DMS53 (cell line): ENCODE data around the gene NUDT21.

Source experiments
- DNase-seq: peaks from one replicate; lab custom pipeline; 2025; lab: John Stamatoyannopoulos, UW

NUDT21 gene

DNA sequence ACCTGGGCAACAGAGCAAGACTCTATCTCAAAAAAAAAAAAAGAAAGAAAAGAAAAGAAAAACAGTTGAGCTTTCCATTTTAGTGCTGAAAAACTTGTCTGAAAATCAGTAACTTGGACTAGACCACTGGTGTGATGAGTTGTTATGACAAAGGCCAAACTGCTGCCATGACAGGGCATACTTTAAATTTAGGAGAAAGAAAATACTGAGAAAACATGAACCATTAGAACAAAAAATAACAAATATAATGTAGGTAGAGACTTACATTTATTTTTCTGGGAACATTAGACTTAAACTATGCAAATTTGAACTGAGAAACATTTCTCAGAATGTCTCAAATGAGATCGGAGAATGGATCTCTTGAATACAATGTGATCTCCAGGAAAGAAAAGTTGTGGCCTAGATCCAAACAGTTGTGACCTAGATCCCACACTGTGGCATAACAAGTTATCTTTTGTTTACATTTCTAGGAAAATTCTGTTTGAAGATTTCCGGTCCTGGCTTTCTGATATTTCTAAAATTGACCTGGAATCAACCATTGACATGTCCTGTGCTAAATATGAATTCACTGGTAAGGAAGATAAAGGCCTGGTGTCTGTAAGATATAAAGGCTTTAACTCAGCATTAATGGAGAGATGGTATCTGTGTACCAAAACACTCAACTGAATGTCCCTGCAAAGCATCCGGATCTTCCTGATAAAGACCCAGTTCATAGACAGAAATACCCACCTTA is 11.1 kb upstream of the NUDT21 start:
- no peak for DNase-seq

DNA sequence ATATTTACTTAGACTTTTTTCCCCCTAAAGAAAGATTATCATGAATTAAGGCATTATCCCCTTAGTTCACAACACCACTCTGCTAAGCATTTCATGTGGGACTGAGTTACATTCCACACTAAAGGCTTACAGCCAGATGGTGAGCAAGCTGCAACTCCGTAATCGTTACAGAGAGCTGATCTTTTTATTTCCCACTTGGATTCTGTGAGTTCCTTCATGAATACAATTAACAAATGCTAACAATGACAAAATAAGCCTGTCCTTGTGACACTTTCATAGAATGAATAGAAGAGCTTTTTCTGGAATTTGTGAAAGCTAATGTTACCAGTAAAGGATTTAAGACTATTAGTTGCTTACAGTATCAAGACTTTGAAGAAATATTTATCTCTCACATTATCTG is 9.0 kb upstream of the NUDT21 start:
- DNase-seq: no peak

DNA sequence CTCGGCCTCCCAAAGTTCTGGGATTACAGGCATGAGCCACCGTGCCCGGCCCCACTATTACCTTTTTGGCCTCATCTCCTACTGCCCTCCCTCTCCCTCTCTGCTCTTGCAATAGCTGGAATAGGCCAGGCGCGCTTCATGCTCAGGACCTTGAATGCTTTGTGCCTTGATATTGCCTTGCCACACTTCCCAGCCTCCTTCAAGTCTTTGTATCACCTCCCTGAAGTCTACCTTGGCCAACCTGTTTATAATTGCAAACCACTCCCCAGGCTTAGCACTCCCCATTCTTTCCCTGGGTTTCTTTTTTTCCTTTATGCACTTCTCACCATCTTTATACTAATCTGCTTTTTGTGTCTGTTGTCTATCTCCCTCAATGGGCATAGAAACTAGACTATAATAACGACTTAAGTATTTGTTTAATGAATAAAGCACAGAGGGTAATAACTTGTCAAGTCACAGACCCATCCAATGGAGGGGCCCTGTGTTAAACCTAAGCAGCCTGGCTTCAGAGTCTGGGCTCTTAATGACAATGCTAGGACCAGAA is 6.9 kb upstream of the NUDT21 start:
- no peak for DNase-seq

DNA sequence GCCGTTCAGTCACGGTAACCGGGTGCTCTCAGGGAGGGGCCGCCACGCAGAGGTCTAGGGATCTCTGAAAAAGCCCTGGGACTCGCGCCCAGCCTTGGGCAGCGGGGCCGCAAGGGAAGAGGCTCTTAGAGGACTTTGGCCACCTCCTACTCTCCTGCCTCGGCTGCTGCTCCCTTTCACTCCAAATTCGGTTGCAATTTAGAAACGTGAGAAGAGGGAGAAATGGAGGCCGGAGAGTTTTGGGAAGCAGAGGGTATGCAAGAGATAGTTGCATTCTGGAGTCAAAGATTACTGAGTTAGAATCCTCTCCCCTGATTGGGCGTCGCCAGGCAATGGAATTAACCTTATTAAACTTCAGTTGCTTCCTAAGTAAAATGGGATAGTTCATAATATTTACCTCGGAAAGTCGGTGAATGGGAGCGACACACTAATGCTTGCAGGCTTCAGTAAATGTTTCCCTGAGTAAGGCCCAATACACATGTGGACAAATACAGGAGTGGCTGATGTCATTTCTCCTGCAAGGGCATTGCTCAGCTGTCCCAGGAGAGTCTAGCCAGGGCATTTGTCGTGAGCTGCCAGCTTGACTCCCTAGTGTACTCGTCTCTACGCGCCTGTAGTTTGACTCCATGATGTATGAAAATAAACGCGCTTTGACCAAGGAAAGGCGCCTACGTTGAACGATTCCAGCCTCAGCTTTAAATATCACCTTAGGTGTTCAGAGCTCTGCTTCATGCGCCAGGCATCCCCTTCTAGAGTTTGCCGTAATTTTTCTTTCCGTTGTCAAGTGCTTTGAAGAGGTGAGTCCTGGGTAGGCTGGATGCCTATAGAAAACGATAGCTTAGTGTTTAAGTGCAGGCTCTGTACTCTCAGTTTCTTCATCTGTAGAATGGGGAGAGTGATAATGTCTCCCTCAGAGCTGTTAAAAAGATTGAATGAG is 889 bp upstream of the NUDT21 start:
- peak; percentile 88 for DNase-seq

DNA sequence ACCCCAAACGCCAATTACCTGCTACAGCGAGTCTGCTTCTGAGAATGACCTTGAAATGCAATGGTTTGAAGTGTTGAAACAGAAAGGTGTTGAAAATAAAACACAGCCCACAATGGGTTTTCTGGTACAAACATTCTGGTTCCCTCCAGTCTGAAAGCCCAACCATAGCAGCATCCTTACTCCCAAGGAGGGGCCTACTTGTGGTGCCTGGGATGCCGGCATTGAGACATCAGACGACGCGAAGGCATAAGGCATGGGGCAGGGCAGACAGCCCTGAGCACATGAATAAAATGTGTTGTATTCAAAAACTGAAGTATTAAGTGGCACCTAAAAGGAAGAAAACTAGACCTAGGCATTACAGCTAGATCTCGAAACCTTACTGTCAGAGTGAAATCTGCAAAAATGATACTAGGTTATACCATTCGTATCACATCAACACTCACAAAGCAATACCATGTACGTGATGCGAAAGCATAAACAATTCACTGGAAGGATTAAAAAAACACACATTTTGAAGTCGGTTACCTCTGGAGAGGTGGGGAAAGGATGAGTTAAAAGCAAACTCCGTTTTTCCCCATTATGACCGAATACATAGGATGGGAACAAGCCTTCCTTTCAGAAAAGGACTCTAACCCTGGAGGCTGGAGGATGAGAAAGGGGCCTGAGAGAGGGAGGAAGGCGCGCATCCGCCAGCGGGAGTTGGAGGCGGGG is 702 bp downstream of the NUDT21 start:
- DNase-seq: no peak

DNA sequence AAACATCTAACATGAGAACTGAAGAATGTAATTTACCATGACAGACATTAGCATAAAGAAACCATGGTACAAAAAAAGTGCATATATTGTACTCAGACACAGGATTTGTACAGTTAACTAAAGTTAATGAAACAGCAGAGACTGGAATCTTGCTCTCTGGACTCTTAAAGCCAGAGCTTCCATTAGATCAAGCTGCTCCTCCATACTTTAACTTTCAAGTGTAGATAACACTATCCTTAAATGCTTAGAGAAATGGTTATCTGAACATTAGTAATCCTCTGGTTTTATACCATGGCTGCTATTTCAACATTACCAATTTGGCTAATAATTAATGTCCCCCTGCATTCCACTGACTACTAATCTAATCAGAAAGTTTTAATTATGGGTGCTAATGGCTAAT is 3.1 kb downstream of the NUDT21 start:
- no peak for DNase-seq

DNA sequence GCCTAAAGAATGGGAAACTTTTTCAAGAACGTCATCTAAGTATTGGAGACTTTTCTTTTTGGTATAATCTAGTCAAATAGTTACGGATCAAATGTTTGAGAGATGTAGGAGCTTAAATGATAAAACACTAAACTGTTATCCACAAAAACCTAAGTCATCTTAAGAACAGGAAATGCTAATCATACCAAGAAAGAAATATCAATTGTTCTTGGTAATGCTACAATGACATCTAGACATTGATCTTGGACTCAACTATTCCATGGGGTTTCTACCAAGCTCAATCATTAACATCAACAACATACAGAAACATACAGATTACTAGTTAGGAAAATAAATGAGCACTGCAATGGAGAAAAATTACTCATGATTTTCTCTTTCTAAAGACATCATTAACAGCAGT is 3.8 kb downstream of the NUDT21 start:
- no peak for DNase-seq

DNA sequence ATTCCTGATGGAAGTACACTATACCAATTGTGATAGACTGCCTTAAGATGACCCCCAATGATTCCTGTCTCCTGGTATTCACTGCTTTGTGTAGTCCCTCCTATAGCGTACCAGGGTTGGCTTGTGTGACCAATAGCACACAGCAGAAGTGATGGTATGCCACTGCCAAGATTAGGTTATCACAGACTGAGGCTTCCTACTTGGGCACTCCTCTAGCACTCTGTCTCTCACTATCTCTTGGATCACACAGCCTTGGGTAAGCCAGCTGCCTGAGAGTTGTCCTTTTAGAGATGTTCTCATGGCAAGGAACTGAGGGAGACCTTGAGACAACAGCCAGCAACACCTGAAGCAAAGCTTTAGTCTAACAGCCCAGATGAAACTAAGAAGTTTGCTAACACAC is 13.1 kb downstream of the NUDT21 start:
- no peak for DNase-seq

DNA sequence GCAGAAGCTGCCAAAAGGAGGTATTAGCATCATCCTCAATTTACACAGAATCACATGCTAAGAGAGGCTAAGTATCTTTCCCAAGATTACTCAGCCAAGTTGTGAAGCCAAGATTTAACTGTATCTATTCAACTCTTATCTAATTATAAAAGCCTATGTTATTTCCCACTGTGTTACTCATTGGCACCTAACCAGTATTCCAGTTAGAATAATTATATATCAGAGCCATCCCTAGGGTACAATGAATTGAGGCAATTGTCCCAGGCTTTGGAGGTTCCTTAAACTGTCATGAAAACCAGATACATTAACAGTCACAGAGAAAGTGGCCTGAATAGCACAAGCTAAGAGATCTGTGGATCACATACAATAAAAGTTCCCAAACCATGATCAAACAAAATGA is 14.9 kb downstream of the NUDT21 start:
- DNase-seq: no peak

DNA sequence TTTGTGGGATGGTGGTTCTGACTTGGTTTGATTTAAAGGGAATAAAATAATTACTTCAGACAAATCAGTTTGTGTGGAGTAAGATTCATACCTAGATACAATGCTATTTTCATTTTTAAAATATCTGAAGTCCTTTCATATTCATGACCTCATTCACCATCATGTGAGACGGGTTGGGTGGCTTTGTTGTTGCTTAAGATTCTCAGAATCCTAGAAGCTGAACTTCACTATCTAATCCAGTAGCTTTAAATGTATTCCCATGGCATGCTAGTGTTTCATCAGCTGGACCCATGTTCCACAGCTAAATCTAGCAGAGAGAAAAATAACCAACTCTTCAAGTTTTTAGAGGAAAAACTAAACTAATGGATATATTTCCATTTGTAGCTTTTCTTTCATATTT is 23.0 kb downstream of the NUDT21 start:
- no peak for DNase-seq

DNA sequence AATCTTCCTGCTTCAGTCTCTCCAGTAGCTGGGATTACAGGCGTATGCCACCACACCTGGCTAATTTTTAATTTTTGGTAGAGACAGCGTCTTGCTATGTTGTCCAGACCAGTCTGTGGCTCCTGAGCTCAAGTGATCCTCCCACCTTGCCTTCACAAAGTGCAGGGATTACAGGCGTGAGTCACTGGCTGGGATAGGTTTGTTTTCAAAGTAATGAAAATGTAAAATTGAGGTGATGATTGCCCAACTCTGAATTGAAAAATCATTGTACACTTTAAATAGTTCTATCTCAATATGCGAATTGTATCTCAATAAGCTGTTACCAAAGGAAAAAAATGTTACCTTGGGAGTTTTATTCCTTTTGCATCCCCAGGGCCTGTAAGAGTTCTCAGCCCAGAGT is 24.5 kb downstream of the NUDT21 start:
- DNase-seq: peak; percentile 29

DNA sequence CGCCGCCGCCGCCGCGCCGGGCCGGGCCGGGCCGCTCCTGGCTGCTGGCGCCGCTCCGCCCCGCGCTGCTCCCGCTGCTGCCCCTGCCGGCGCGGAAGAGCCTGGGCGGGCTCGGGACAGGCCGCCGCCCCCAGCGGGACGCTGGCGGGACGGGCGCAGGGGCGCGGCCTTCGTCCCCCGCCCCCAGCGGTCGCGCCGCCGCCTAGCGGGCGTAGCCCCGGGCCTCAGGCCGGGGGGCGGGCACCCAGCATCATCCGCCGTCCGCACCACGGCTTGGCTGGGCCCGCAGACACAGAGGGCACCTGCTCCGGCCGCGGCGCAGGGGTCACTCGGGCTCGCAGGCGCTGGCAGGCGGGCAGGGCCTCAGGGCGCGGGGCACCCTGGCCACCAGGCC is 25.7 kb downstream of the NUDT21 start, which contains the start of gene AMFR:
TSS of gene AMFR (minus strand) at position 107 of the 394 bp plus-strand sequence. CDS start 218 bp downstream, outside the sequence.
- peak; percentile 94 for DNase-seq

DNA sequence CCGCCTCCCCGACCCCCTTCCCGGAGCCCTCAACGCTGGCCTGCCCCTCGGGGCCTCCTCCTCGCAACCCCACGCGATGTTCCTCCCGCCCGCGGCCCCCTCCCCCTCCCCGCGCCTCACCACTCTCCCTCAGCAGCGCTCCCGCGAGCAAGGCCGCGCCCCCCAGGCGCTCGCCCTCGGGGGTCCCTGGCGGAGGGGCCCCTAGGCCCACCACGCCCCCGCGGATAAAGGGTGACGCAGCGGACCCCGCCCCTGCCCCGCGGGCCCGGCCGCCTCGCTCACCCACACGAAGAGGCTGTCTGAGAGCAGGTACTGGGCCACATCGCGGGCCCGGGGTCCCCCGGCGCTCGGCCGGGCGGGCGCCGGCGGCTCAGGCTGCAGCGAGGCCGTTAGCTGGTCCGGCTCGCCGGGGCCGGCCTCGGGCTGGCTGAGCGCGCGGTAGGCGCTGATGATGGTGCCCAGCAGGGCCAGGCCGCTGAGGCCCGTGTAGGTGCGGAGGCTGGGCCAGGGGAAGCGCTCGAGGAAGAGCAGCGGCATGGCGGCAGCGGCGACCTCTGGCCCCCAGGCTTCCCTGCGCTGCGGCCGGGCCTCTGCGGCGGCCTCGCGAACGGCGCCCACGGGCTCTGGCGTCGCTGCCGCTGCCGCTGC is 26.2 kb downstream of the NUDT21 start:
- peak; percentile 81 for DNase-seq

DNA sequence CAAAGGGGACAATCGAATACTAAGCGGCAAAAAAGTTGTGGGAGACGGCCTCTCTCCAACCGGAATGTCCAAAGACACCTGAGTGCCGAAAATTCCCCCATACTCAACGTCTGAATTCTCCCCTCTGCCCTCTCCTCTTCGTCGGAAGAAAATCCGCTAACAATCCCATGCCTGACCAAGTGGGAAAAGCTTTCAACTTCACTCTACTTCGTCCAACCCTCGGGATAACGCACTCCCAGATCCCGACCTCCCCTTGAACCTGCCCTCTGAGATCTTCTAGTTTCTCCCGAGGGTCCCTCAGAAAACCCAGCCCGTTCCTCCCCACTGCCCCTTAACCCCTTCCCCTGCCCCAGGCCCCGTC is 26.7 kb downstream of the NUDT21 start:
- DNase-seq: peak; percentile 41

DNA sequence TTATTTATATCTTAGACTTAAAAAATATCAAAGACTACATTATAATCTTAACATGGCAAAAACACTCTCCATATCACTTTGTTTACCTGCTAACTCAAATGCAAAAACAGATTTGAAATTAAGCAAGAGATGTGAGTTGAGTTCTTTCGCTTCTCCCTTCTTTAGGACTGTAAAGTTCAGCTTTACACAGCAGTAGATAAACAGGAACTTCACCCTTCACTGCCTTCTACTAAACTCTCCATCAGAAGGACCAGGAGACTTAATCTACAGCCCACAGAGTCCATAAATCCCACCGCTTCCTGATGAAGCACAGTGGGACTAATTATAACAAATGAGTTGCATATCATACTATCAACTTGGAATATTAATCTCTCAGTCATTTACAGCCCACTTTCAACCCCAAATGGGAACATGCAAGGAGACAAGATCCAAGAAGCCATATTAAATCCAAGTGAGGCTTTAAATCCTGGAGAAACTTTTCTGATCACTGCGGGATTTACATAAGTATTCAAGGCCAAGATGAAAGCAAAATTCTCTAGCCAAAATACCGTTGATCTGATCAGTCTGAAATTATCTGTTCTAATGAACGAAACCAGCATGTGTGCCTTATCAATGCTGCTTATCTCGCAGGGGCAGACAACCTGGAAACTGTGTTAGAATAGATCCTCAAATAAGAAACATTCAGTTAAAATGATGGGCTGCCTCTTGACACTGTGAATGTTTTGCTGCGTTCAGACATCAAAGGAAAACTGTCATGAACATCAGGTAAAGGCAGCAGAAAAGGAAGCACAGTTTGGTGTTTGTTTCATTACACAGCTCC is 27.3 kb downstream of the NUDT21 start:
- peak; percentile 36 for DNase-seq

DNA sequence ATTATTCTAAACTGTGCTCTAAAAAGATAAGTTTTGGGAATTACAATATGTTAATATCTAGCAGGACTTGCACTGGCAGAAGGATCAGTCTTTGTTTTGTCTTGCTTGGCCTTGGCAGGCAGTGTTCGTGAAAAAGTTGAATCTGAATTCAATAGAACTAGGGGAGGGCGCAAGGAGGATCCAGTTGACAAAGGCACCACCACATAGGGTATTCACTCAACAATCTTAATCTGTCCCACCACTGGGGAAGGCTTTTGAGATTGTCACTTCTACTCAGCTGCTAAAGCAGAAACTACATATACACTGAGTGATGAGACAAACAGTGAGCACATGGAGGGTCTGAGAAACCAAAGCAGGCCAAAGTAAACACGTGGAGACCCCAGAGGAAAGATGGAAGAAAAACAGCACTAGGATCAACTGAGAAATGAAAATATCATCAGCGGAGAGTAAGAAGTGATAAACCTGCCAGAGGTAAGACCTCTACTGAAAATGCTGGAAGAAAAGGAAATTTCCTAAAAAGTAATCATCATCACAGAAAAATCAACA is 28.2 kb downstream of the NUDT21 start:
- no peak for DNase-seq

DNA sequence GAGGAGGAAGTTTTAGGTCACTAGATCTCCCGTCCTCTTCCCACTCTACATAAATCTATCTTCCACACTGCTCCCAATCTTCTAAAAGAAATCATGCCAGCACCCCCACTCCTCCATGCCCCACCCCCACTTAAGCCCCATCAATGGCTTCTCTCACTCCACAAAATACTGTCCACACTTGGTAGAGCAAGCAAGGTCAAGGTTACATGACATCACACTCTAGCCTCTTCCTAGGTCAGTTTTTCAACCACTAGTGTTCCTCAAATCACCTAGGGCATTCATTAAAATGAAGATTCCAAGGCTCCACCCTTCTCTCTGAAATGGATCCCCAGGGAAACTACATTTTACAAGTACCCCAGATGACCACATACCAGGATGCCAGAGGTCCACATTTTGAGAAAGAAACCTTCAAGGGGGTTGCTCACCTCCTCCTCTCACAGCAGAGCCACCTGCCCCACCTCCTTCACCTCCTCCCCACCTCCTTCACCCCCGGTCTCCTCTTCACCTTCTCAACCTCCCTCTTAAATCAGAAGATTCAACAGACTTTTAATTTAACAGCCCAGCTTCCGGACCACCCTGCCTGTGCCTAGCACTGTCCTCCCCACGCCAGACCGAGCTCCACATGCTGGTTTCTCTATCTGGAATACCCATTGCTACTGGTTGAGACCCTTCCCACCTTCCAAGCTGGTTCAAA is 29.0 kb downstream of the NUDT21 start:
- DNase-seq: no peak

DNA sequence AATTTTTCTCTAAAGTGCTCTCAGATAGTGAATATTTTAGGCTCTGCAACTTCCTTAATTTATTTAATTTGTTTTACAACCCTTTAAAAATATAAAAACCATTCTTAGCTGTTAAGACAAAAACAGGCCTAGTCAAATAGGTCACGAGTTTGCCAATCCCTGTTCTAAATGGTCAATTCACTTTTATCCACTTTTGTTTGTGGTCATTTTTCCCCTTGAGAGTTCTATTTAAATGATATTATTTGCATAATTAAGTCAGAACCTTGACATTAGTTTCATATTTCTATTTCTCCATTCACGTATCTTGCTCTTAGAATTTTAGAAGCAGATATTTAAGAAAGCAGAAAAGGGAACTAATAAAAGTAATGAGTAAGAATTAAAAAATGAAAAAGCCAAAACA is 29.8 kb downstream of the NUDT21 start:
- DNase-seq: no peak

DNA sequence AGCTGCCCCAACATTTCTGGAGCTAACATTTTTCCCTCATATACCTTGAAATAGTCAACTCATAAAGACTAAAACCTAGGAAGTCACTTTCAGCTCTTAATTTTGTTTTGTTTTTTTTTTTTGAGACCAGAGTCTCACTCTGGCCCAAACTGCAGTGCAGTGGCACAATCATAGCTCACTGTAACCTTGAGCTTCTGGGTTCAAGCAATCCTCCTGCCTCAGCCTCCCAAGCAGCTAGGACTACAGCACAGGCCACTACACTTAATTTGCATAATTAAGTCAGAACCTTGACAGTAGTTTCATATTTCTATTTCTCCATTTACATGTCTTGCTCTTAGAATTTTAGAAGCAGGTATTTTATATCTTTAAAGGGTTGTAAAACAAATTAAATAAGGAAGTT is 30.5 kb downstream of the NUDT21 start:
- DNase-seq: no peak
